Measurements from ENCODE around the gene GSX2.

- TF ChIP-seq POLR2A (IDR thresholded peaks at IDR 0.05; ENCODE audit: control extremely low read depth in 1 of 2, low read depth in 2 of 2, low read length in 2 of 2) (no peak), MAFK (IDR thresholded peaks at IDR 0.05; ENCODE audit: low read depth, low read length) (no peak), CTCF (IDR thresholded peaks at IDR 0.05; ENCODE audit: control extremely low read depth in 1 of 3, insufficient read depth in 1 of 3, low read depth in 1 of 3, low read length in 3 of 3) (no peak), HDAC2 (IDR thresholded peaks at IDR 0.05; ENCODE audit: borderline replicate concordance in 1 of 2, low read depth in 2 of 2, low read length in 2 of 2) (no peak), GABPA (IDR thresholded peaks at IDR 0.05; ENCODE audit: borderline replicate concordance, insufficient read depth, low read length) (no peak), MAX (IDR thresholded peaks at IDR 0.05) (no peak), FOSL1 (IDR thresholded peaks at IDR 0.05; ENCODE audit: insufficient read depth, low read depth, low read length) (no peak)
Observed at GRCh38 chr4:54050214-54050904, 49.6 kb upstream of the GSX2 start.

Data from H1 (cell line).